ENCODE results near the gene PDXP.
"Not testable (repeated sequence)": the region's sequence is repeated elsewhere in the genome, so short reads cannot be mapped to it uniquely, and the experiment has no call there.

PDXP gene

GRCh38 chr22:37650463-37651136 is 7.9 kb upstream of the PDXP start:
- DNase-seq = no peak

GRCh38 chr22:37654563-37655251 is 3.8 kb upstream of the PDXP start:
- no peak for DNase-seq

- no peak for DNase-seq
Observed at GRCh38 chr22:37655252-37655563, 3.3 kb upstream of the PDXP start.

GRCh38 chr22:37656583-37656982 is 1.9 kb upstream of the PDXP start:
- not testable (repeated sequence) for DNase-seq

- DNase-seq = no peak
Observed at GRCh38 chr22:37657590-37658132, 862 bp upstream of the PDXP start.

- peak; percentile 21 for DNase-seq
Observed at GRCh38 chr22:37659066-37659896, 758 bp downstream of the PDXP start.

- no peak for DNase-seq
Observed at GRCh38 chr22:37659897-37660708, 1.6 kb downstream of the PDXP start.

- DNase-seq = no peak
Observed at GRCh38 chr22:37660709-37661045, 2.2 kb downstream of the PDXP start.

- peak; percentile 59 for DNase-seq
Observed at GRCh38 chr22:37661160-37661924, 2.8 kb downstream of the PDXP start.

GRCh38 chr22:37662039-37662438 is 3.5 kb downstream of the PDXP start:
- DNase-seq = no peak

GRCh38 chr22:37663521-37664140 is 5.1 kb downstream of the PDXP start:
- no peak for DNase-seq

GRCh38 chr22:37664249-37665101 is 6.0 kb downstream of the PDXP start:
- DNase-seq = no peak

GRCh38 chr22:37665487-37665886 is 7.0 kb downstream of the PDXP start:
- DNase-seq = no peak

- DNase-seq = no peak
Observed at GRCh38 chr22:37669586-37669985, 11.1 kb downstream of the PDXP start.

- DNase-seq = no peak
Observed at GRCh38 chr22:37672206-37672919, 13.8 kb downstream of the PDXP start.

- DNase-seq = no peak
Observed at GRCh38 chr22:37672920-37673455, 14.5 kb downstream of the PDXP start.

GRCh38 chr22:37674248-37674647 is 15.7 kb downstream of the PDXP start:
- no peak for DNase-seq

GRCh38 chr22:37674951-37675929 is 16.7 kb downstream of the PDXP start, which contains the start of gene LGALS1:
TSS of gene LGALS1 (plus strand) at chr22:37675636. CDS start at chr22:37675703, 67 bp downstream.
- DNase-seq = peak; percentile 88
